ENCODE measurements around the gene IGFL3.
"Not testable (repeated sequence)": the region's sequence is repeated elsewhere in the genome, so short reads cannot be mapped to it uniquely, and the experiment has no call there.

IGFL3 gene

GRCh38 chr19:46113726-46114125 is 10.8 kb downstream of the IGFL3 start:
- no peak for TF ChIP-seq JUND (IDR thresholded peaks at IDR 0.05; ENCODE audit: low read depth)
- no peak for DNase-seq (ENCODE audit: low read depth in 1 of 2, low spot score in 1 of 2)
- in situ Hi-C loops (cut with HindIII; ENCODE audit: low pct_unique_long_range_greater_than_20kb, low sequenced_read_pairs): no loop called here

DNA sequence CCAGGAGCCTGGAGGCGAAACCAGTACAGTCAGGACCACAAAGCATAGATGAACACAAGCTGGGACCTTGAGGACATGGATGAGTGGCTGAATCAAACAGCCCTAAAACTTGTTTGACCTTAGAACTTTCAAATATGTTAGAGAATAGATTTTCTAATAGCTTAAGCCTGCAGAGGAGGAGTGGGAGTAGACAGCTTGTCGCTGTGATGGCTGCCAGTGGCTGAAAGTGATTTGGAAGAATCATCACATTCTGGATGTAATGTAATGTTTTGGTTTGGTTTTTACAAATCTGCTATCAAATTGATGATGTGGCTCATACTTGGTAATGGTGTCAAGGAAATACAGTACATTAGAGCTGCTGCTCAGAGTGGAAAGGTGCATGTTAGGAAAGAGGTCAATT is 12.0 kb downstream of the IGFL3 start:
- TF ChIP-seq JUND (IDR thresholded peaks at IDR 0.05; ENCODE audit: low read depth): no peak
- in situ Hi-C loops (cut with HindIII; ENCODE audit: low pct_unique_long_range_greater_than_20kb, low sequenced_read_pairs): no loop called here
- DNase-seq (ENCODE audit: low read depth in 1 of 2, low spot score in 1 of 2): no peak

DNA sequence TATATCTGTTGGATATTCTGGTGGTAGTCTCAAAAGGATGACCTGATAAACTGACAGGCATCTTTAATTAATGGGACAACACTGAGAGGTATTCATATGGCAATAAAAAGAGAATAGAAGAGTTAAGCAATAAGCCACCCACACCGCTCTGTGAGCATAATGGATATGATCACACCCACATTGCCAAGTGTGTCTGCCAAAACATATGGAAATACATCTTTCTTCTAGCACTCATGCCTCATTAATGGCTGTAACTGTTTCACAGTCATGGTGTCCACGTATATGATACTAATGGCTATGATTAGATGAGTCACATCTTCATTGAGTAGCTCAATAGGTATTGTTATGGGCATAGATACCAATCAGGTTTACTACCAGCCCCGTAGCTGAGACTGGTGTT is 13.1 kb downstream of the IGFL3 start:
- DNase-seq (ENCODE audit: low read depth in 1 of 2, low spot score in 1 of 2): no peak
- in situ Hi-C loops (cut with HindIII; ENCODE audit: low pct_unique_long_range_greater_than_20kb, low sequenced_read_pairs): no loop called here
- TF ChIP-seq JUND (IDR thresholded peaks at IDR 0.05; ENCODE audit: low read depth): no peak

GRCh38 chr19:46109876-46110275 is 14.6 kb downstream of the IGFL3 start:
- TF ChIP-seq JUND (IDR thresholded peaks at IDR 0.05; ENCODE audit: low read depth): no peak
- no peak for DNase-seq (ENCODE audit: low read depth in 1 of 2, low spot score in 1 of 2)
- in situ Hi-C loops (cut with HindIII; ENCODE audit: low pct_unique_long_range_greater_than_20kb, low sequenced_read_pairs): no loop called here

GRCh38 chr19:46107371-46107770 is 17.1 kb downstream of the IGFL3 start:
- no peak for DNase-seq (ENCODE audit: low read depth in 1 of 2, low spot score in 1 of 2)
- in situ Hi-C loops (cut with HindIII; ENCODE audit: low pct_unique_long_range_greater_than_20kb, low sequenced_read_pairs): no loop called here
- no peak for TF ChIP-seq JUND (IDR thresholded peaks at IDR 0.05; ENCODE audit: low read depth)

- in situ Hi-C loops (cut with HindIII; ENCODE audit: low pct_unique_long_range_greater_than_20kb, low sequenced_read_pairs); DNase-seq (ENCODE audit: low read depth in 1 of 2, low spot score in 1 of 2): not testable (repeated sequence)
These were observed 22.2 kb downstream of the IGFL3 start for GRCh38 chr19:46102333-46102732.

GRCh38 chr19:46101293-46101692 is 23.2 kb downstream of the IGFL3 start:
- in situ Hi-C loops (cut with HindIII; ENCODE audit: low pct_unique_long_range_greater_than_20kb, low sequenced_read_pairs): no loop called here
- DNase-seq (ENCODE audit: low read depth in 1 of 2, low spot score in 1 of 2): no peak
- no peak for TF ChIP-seq JUND (IDR thresholded peaks at IDR 0.05; ENCODE audit: low read depth)

GRCh38 chr19:46100344-46100743 is 24.1 kb downstream of the IGFL3 start:
- in situ Hi-C loops (cut with HindIII; ENCODE audit: low pct_unique_long_range_greater_than_20kb, low sequenced_read_pairs): no loop called here

DNA sequence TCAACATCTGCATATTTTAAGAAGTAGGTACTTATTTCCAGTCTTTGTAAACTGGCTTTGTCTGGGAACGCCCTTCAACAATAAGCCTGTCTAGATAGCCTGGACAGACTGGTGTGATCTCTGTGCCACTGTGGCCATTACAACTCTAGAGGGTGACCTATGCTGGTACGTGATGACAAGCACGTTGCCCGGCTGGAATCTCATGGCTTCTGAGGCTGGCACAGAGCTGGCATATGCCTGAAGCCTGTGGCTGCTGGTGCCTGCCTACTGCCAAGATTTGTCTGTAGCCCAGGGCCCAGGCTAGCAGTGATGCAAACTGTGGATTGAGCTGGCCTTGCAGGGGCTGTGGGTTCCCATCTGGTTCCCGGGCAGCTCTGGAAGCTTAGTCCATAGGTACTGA is 34.0 kb downstream of the IGFL3 start:
- in situ Hi-C loops (cut with HindIII; ENCODE audit: low pct_unique_long_range_greater_than_20kb, low sequenced_read_pairs): no loop called here
- no peak for TF ChIP-seq JUND (IDR thresholded peaks at IDR 0.05; ENCODE audit: low read depth)

More at GRCh38 chr19:46100344-46100743, 24.1 kb downstream of the IGFL3 start:
- DNase-seq (ENCODE audit: low read depth in 1 of 2, low spot score in 1 of 2): no peak
- TF ChIP-seq JUND (IDR thresholded peaks at IDR 0.05; ENCODE audit: low read depth): no peak

GRCh38 chr19:46089432-46089831 is 35.1 kb downstream of the IGFL3 start:
- no peak for DNase-seq (ENCODE audit: low read depth in 1 of 2, low spot score in 1 of 2)
- TF ChIP-seq JUND (IDR thresholded peaks at IDR 0.05; ENCODE audit: low read depth): no peak
- in situ Hi-C loops (cut with HindIII; ENCODE audit: low pct_unique_long_range_greater_than_20kb, low sequenced_read_pairs): no loop called here

More for the DNA sequence above, 34.0 kb downstream of the IGFL3 start:
- DNase-seq (ENCODE audit: low read depth in 1 of 2, low spot score in 1 of 2): no peak

DNA sequence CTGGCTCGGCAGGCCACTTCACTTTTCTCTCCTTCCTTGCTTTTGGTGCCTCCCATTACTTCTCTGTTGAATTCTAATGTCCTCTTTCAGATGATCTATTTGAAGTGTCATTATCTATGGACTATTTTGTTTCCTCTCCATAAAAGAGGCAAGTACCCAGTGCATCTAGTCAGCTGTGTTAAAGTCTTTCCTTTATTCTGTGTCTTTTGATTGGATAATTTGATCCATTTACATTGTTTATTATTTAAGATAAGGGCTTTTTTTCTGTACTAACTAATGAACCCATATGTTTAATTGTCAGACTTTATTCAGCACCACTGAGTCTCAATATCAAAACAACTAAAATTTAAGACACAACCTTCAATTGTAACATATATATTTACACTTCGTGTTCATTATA is 36.4 kb downstream of the IGFL3 start:
- no peak for TF ChIP-seq JUND (IDR thresholded peaks at IDR 0.05; ENCODE audit: low read depth)
- in situ Hi-C loops (cut with HindIII; ENCODE audit: low pct_unique_long_range_greater_than_20kb, low sequenced_read_pairs): no loop called here
- no peak for DNase-seq (ENCODE audit: low read depth in 1 of 2, low spot score in 1 of 2)

DNA sequence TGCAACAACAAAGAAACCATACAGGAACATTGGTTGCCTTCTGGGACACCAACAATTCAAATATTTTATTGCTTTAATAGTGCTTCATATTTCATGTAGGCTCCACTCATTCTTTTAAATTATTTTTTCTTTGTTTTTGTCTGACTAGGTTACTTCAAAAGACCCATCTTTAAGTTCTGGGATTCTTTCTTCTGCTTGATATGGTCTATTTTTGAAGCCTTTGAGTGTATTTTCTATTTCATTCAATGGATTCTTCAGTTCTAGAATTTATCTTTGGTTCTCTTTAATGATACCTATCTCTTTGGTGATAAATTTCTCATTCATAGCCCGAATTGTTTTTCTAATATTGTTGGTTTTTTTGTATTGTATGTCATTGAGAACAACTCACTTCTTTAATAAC is 38.6 kb downstream of the IGFL3 start:
- in situ Hi-C loops (cut with HindIII; ENCODE audit: low pct_unique_long_range_greater_than_20kb, low sequenced_read_pairs): no loop called here
- TF ChIP-seq JUND (IDR thresholded peaks at IDR 0.05; ENCODE audit: low read depth): no peak
- no peak for DNase-seq (ENCODE audit: low read depth in 1 of 2, low spot score in 1 of 2)

DNA sequence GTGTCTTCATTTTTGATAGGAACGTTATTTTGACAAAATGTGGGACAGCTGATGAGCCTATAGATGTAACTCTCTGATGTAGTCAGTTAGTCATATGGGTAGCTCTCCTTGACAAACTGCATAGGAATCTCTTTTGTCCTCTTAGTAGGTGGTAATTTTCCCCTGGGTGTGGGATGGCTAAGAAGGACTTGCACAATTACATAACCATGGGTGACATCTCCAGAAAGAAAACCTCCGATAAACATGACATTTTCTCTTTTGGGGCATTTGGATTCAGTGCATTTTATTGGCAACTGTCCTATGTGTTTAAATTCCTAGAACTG is 41.8 kb downstream of the IGFL3 start:
- in situ Hi-C loops (cut with HindIII; ENCODE audit: low pct_unique_long_range_greater_than_20kb, low sequenced_read_pairs): no loop called here
- no peak for DNase-seq (ENCODE audit: low read depth in 1 of 2, low spot score in 1 of 2)
- no peak for TF ChIP-seq JUND (IDR thresholded peaks at IDR 0.05; ENCODE audit: low read depth)

- peak in 1 of 2 experiments; percentile 70 for DNase-seq (ENCODE audit: low read depth in 1 of 2, low spot score in 1 of 2)
- no peak for TF ChIP-seq JUND (IDR thresholded peaks at IDR 0.05; ENCODE audit: low read depth)
- in situ Hi-C loops (cut with HindIII; ENCODE audit: low pct_unique_long_range_greater_than_20kb, low sequenced_read_pairs): no loop called here
These were observed 42.4 kb downstream of the IGFL3 start for GRCh38 chr19:46081928-46082727.

Data from T47D (cell line).